RWPE1 (cell line): ENCODE measurements around the gene GRID1.
A peak's percentile ranks its signal among the peaks of the same experiment; 100 is the strongest.

Experiments used
- CTCF ChIA-PET: fragments of 350-600 bp; sonication (Branson Sonifier 250); formaldehyde crosslinking; extraction: SDS; loops from one replicate; lab custom pipeline; 2021; lab: Yijun Ruan, JAX
- POLR2A ChIA-PET: fragments of 400-600 bp; formaldehyde crosslinking; extraction: SDS; loops from one replicate; lab custom pipeline; 2020; ENCODE audit warnings: antibody characterized with exemption; ENCODE audit not compliant: low non-redundant PET; lab: Yijun Ruan, JAX
- DNase-seq: peaks from one replicate; pipeline ENCODE4 v3.0.0; 2012; ENCODE audit warnings: low spot score
- H3K27ac ChIP-seq: fragments of 450-650 bp; 2 replicates; pipeline ENCODE4 v1.5.1; 2017
- CTCF ChIP-seq: fragments of 450-650 bp; conservative IDR thresholded peaks from 2 replicates; pipeline ENCODE4 v1.5.1; 2017; ENCODE audit warnings: low read depth, mild to moderate bottlenecking

Gene GRID1

DNA sequence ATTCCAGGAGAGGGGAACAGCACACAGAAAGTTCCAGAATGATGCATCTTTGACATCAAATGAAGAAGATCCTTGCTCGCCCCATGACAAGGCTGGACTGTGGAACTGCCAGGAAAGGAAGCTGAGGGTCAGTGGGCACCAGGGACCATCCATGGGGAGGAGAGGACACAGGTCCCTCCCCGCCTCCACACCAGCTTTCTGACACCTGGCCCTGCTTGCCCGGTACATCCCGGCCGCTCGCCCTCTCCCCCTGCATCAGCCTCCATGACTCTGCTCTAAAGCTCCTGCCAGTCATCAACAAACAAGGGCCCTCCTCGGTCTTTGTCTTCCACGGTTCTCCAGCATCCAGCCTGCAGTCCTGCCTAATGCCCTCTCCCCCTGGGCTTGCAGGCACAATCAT, 222.3 kb downstream of the GRID1 start:
- CTCF ChIA-PET, result no interaction called here
- POLR2A ChIA-PET, result no interaction called here
- no peak for DNase-seq

GRCh38 chr10:86141896-86142295, 224.7 kb downstream of the GRID1 start:
- POLR2A ChIA-PET, result no interaction called here
- no peak for TF ChIP-seq CTCF
- DNase-seq, result no peak
- H3K27ac ChIP-seq, result no peak overlapping the region
- CTCF ChIA-PET, result no interaction called here

More for the DNA sequence above, 222.3 kb downstream of the GRID1 start:
- no peak for TF ChIP-seq CTCF
- H3K27ac ChIP-seq, result no peak overlapping the region

DNA sequence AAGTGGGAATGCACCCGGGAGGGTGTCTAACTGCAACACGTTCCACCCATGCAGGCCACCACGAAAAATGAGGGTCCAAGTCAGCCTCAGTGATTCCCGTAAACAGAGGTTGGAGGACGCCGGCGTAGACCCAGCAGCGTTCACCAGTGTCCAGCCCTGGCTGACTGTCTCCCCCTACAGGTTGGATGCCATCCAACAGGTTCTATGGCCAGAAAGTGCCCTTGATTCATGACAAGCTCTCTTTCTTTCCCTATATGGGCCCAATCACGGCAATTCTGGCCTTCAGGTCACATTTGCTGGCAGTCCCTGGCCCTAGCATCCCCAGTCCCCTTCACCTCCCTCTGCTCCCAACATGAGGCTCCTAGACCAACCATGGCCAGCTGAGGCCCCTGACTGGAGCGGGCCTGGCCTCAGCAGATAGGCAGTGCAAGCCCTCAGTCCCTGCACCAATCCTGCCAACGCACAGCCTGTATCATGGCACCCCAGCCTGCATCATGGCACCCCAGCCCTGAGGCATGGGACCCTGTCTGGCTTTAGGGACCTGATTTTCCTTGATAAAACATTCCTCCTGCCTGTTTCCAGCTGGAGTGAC, 227.4 kb downstream of the GRID1 start:
- peak; percentile 21; the same call in 1 of the 2 replicates for TF ChIP-seq CTCF
- no peak overlapping the region for H3K27ac ChIP-seq
- POLR2A ChIA-PET, result interaction anchor here (0.6 kb wide), 1 partner anchor 133 kb away, joined by 5 read pairs; no protein-coding TSS in a partner anchor
- CTCF ChIA-PET, result interaction anchor here (0.6 to 1.3 kb wide), 14 partner anchors 15 to 1896 kb away, joined by 3 to 11 read pairs (median 4); no protein-coding TSS in a partner anchor
- DNase-seq, result peak; percentile 32

DNA sequence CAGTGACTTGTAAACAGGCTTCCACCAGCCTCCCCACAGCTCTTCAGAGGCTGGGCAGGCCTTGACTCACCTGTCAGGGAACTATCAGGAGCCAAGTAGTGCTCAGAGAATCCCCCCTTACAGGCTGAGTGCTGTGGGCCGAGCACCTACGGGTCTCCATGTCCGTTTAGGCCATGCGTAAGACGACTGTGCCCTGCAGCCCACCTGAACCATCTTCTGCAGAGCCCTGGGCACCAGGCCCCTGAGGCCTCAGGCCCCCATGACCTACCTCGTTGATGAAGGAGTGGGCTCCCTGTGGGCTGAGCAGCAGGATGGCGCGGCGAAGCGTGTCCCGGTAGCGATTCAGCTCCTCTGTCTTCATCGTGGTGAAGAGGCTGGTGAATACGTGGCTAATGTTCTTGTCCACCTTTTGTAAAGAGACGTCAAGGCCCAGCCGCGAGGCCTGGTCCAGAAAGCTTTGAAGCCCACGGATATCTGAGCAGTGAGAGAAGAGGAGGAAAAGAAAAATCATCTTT, 228.0 kb downstream of the GRID1 start:
- CTCF ChIA-PET, result interaction anchor here (0.6 to 1.3 kb wide), 7 partner anchors 18 to 1838 kb away, joined by 3 to 11 read pairs (median 5); no protein-coding TSS in a partner anchor
- POLR2A ChIA-PET, result no interaction called here
- DNase-seq, result no peak
- TF ChIP-seq CTCF, result no peak
- no peak overlapping the region for H3K27ac ChIP-seq

- H3K27ac ChIP-seq, result no peak overlapping the region
- no peak for TF ChIP-seq CTCF
- DNase-seq, result no peak
- POLR2A ChIA-PET, result no interaction called here
- CTCF ChIA-PET, result interaction anchor here (0.6 to 0.7 kb wide), 2 partner anchors 38 to 145 kb away, joined by 3 to 5 read pairs; no protein-coding TSS in a partner anchor
These were observed 229.0 kb downstream of the GRID1 start for GRCh38 chr10:86137561-86137960.

GRCh38 chr10:86136934-86137333, 229.7 kb downstream of the GRID1 start:
- TF ChIP-seq CTCF, result no peak

More at GRCh38 chr10:86136934-86137333, 229.7 kb downstream of the GRID1 start:
- no peak overlapping the region for H3K27ac ChIP-seq
- POLR2A ChIA-PET, result no interaction called here
- CTCF ChIA-PET, result interaction anchor here (0.6 to 0.8 kb wide), 2 partner anchors 38 to 200 kb away, joined by 3 to 6 read pairs; no protein-coding TSS in a partner anchor
- no peak for DNase-seq
